GM21367 (cell line): ENCODE data around the gene MYRIP.
"Not testable (repeated sequence)": the region's sequence is repeated elsewhere in the genome, so short reads cannot be mapped to it uniquely, and the experiment has no call there.

Experiments used
- ATAC-seq: cut with Tn5 transposase; IDR thresholded peaks from one replicate; pipeline ENCODE4 v1.9.1; 2021; ENCODE audit not compliant: unreplicated experiment

MYRIP gene

GRCh38 chr3:40022297-40022827, 213.0 kb downstream of the MYRIP start:
- no peak for ATAC-seq

- ATAC-seq: no peak
Measured at GRCh38 chr3:40024526-40024925, 215.1 kb downstream of the MYRIP start.

- ATAC-seq: not testable (repeated sequence)
Measured at GRCh38 chr3:40025892-40026291, 216.5 kb downstream of the MYRIP start.

GRCh38 chr3:40035177-40035576, 225.8 kb downstream of the MYRIP start:
- no peak for ATAC-seq

- no peak for ATAC-seq
Measured at GRCh38 chr3:40037582-40037981, 228.2 kb downstream of the MYRIP start.

- ATAC-seq: no peak
Measured at GRCh38 chr3:40042752-40043443, 233.5 kb downstream of the MYRIP start.

GRCh38 chr3:40043444-40043755, 234.0 kb downstream of the MYRIP start:
- ATAC-seq: no peak

GRCh38 chr3:40044487-40044886, 235.1 kb downstream of the MYRIP start:
- ATAC-seq: no peak

GRCh38 chr3:40045051-40045450, 235.6 kb downstream of the MYRIP start:
- ATAC-seq: no peak

GRCh38 chr3:40046149-40046548, 236.7 kb downstream of the MYRIP start:
- no peak for ATAC-seq

GRCh38 chr3:40047406-40047805, 238.0 kb downstream of the MYRIP start:
- ATAC-seq: no peak

GRCh38 chr3:40053663-40054062, 244.3 kb downstream of the MYRIP start:
- ATAC-seq: no peak

- no peak for ATAC-seq
Measured at GRCh38 chr3:40054568-40055222, 245.3 kb downstream of the MYRIP start.

- ATAC-seq: no peak
Measured at GRCh38 chr3:40055361-40055760, 246.0 kb downstream of the MYRIP start.

- ATAC-seq: no peak
Measured at GRCh38 chr3:40055956-40056355, 246.5 kb downstream of the MYRIP start.

- no peak for ATAC-seq
Measured at GRCh38 chr3:40057077-40057476, 247.7 kb downstream of the MYRIP start.

- no peak for ATAC-seq
Measured at GRCh38 chr3:40057786-40058185, 248.4 kb downstream of the MYRIP start.

GRCh38 chr3:40068636-40069035, 259.2 kb downstream of the MYRIP start:
- ATAC-seq: no peak

GRCh38 chr3:40070816-40071215, 261.4 kb downstream of the MYRIP start:
- no peak for ATAC-seq

GRCh38 chr3:40071683-40072238, 262.4 kb downstream of the MYRIP start:
- no peak for ATAC-seq

- no peak for ATAC-seq
Measured at GRCh38 chr3:40073310-40074007, 264.1 kb downstream of the MYRIP start.

- not testable (repeated sequence) for ATAC-seq
Measured at GRCh38 chr3:40077139-40077538, 267.7 kb downstream of the MYRIP start.
